Kidney epithelial cell (primary cell): Measurements from ENCODE around the gene HOTAIR. TPM values are rescaled to one million over a fixed set of nuclear protein-coding genes. Genes with fewer than 3 reads are reported as not detected.

ENCODE experiments used
- DNase-seq: peaks from one replicate; pipeline ENCODE4 v3.0.0-alpha.2; 2010; ENCODE audit warnings: low read depth
- H3K27me3 ChIP-seq: 2 replicates; pipeline ENCODE4 v1.6.0; 2011; ENCODE audit warnings: low read length; ENCODE audit not compliant: control insufficient read depth, insufficient read depth
- H3K36me3 ChIP-seq: 2 replicates; pipeline ENCODE4 v1.5.1; 2011; ENCODE audit warnings: low read length; ENCODE audit not compliant: control insufficient read depth, insufficient read depth
- H3K4me3 ChIP-seq: 2 replicates; pipeline ENCODE4 v1.5.1; 2011; ENCODE audit warnings: low read depth, mild to moderate bottlenecking, control low read depth, low read length
- total RNA-seq: library from RNA; depleted of rRNA; stranded (reverse); fragments of >200 nt; gene quantifications from 2 replicates; pipeline ENCODE4 v1.2.3, GENCODE V29; 2015
- TF ChIP-seq, protein P1 (sequence below): IDR thresholded peaks from 2 replicates; pipeline ENCODE4 v1.5.1; 2011; ENCODE audit warnings: mild to moderate bottlenecking, moderate library complexity, low read length, control low read depth, inconsistent platforms; ENCODE audit not compliant: insufficient read depth, poor library complexity, severe bottlenecking

Gene HOTAIR
- total RNA-seq, 1 donor from 2014 or later: 0.46 TPM

DNA sequence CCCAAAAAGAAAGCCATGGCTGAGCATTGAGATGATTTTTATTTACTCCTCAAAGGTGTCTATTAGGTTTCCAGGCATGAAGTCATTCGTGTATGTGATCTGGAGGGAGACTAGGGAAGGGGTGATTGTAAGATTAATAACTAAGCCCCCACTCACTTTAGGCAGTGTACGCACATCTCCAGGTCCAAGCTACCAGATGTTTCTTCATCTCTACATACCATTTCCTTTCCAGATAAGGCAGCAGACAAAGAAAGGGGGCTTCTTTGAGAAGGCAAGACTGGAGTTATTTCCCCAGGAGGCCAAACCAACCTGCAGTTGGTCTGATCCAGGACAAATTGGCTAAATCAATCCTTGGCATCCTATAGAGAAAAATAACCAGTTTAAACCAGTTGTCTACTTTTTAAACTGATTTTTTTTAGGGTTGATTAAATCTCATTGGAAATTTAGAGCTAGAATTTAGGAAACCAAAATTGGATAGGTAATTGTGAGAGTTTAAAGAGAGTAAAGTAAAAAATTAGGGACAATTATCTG is 32.2 kb downstream of the HOTAIR start:
- no peak for DNase-seq
- H3K36me3 ChIP-seq: no peaks in the 10 kb centered on the region
- TF ChIP-seq, protein P1, sequence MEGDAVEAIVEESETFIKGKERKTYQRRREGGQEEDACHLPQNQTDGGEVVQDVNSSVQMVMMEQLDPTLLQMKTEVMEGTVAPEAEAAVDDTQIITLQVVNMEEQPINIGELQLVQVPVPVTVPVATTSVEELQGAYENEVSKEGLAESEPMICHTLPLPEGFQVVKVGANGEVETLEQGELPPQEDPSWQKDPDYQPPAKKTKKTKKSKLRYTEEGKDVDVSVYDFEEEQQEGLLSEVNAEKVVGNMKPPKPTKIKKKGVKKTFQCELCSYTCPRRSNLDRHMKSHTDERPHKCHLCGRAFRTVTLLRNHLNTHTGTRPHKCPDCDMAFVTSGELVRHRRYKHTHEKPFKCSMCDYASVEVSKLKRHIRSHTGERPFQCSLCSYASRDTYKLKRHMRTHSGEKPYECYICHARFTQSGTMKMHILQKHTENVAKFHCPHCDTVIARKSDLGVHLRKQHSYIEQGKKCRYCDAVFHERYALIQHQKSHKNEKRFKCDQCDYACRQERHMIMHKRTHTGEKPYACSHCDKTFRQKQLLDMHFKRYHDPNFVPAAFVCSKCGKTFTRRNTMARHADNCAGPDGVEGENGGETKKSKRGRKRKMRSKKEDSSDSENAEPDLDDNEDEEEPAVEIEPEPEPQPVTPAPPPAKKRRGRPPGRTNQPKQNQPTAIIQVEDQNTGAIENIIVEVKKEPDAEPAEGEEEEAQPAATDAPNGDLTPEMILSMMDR: no peak
- peaks cover 78% of the 10 kb centered on the region for H3K27me3 ChIP-seq
- H3K4me3 ChIP-seq: no peak overlapping the region

DNA sequence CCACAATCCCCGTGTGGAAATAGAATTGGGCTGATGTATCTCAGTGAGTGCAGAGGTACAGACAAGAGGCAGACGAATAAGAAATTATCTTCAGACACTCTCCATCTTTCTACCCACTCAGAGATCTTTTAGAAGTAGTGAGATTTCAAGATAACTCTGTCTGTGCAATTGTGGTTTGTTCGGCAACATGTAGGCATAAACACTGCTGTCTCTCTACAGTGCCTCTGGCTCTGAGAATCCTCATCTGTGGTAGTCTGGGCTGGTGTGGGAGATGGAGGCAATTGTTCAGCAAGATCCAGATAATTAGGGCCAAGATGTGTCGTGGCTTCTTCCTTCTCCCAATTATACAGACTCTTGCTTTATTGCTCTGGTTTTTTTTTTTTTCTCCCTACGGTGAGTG is 33.0 kb downstream of the HOTAIR start:
- peaks cover 80% of the 10 kb centered on the region for H3K27me3 ChIP-seq
- DNase-seq: no peak
- no peaks in the 10 kb centered on the region for H3K36me3 ChIP-seq
- TF ChIP-seq, protein P1: no peak
- H3K4me3 ChIP-seq: no peak overlapping the region

GRCh38 chr12:53941187-53941586 is 33.6 kb downstream of the HOTAIR start:
- H3K36me3 ChIP-seq: no peaks in the 10 kb centered on the region
- no peak overlapping the region for H3K4me3 ChIP-seq
- TF ChIP-seq, protein P1: no peak
- H3K27me3 ChIP-seq: peaks cover 84% of the 10 kb centered on the region
- DNase-seq: no peak

GRCh38 chr12:53940443-53941014 is 34.2 kb downstream of the HOTAIR start:
- TF ChIP-seq, protein P1: no peak
- DNase-seq: no peak
- H3K36me3 ChIP-seq: no peaks in the 10 kb centered on the region
- no peak overlapping the region for H3K4me3 ChIP-seq
- H3K27me3 ChIP-seq: peaks cover 86% of the 10 kb centered on the region

DNA sequence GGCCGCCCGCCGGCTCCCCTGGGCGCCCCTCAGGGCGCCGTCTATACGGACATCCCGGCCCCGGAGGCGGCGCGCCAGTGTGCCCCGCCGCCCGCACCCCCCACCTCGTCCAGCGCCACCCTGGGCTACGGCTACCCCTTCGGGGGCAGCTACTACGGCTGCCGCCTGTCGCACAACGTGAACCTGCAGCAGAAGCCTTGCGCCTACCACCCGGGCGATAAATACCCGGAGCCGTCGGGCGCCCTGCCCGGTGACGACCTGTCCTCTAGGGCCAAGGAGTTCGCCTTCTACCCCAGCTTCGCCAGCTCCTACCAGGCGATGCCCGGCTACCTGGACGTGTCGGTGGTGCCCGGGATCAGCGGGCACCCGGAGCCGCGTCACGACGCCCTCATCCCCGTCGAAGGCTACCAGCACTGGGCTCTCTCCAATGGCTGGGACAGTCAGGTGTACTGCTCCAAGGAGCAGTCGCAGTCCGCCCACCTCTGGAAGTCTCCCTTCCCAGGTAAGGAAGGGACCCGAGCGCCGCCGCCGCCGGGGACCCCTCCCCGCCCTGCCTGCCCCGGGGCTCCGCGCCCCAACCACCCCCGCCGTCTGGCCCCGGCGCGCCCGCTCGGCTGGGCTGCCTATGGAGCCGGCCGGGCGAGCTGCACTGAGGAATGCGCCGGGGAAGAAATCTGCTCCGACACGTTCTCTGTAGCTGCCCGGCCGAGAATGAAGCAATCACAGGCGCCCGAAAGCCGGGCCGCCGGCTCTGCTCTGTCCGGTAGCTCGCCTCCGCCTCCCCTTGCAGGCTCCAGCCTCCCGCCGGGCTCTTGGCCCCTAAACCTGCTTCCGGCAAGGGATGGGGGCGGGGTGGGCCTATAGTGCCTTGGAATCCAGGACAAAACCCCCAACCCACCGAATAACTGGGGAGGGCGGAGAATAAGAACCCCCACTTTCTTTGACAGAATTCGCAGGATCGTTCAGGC is 35.3 kb downstream of the HOTAIR start:
- no peaks in the 10 kb centered on the region for H3K36me3 ChIP-seq
- H3K4me3 ChIP-seq: no peak overlapping the region
- TF ChIP-seq, protein P1: no peak
- DNase-seq: no peak
- peaks cover 87% of the 10 kb centered on the region for H3K27me3 ChIP-seq
